ENCODE results near the gene INSC. TPM values are rescaled to one million over a fixed set of nuclear protein-coding genes. Genes with fewer than 3 reads are reported as not detected.
"Not testable (repeated sequence)": the region's sequence is repeated elsewhere in the genome, so short reads cannot be mapped to it uniquely, and the experiment has no call there.

Gene INSC
- total RNA-seq (2022) (not detected in 2 replicates), Bru-seq, nascent RNA (percentile 14 among the genes with signal in this experiment), BruChase-seq, experiment 1, labeled RNA remaining after a 6-hour chase (percentile 8 among the genes with signal in this experiment), BruChase-seq, experiment 2, labeled RNA remaining after a 2-hour chase (percentile 7 among the genes with signal in this experiment)
- long read RNA-seq = 0 reads

- peak; percentile 7 for DNase-seq
- intact Hi-C loops (cut with micrococcal nuclease; ENCODE audit: unreplicated experiment) = no loop called here
- TF ChIP-seq CTCF (IDR thresholded peaks at IDR 0.05; ENCODE audit: unreplicated experiment) = no peak
- peak within 1 kb of the TSS; percentile 8 for H3K4me3 Mint-ChIP-seq (ENCODE audit: low read depth, unreplicated experiment)
- no TSS peak for BruUV-seq (replicated peaks)
- H3K27ac Mint-ChIP-seq (ENCODE audit: unreplicated experiment) = no peak within 1 kb of the TSS
- peaks cover 51% of the 10 kb centered on the region for H3K27me3 Mint-ChIP-seq (ENCODE audit: unreplicated experiment)
- CTCF ChIA-PET = interaction anchor here (1.1 kb wide), 1 partner anchor 8 kb away, joined by 3 read pairs; no protein-coding TSS in a partner anchor
- H3K9me3 Mint-ChIP-seq (ENCODE audit: low read depth, unreplicated experiment) = no peaks in the 10 kb centered on the region
- no peaks in the 10 kb centered on the region for H3K36me3 Mint-ChIP-seq (ENCODE audit: insufficient read depth, unreplicated experiment)
- H3K4me1 Mint-ChIP-seq (ENCODE audit: low read depth, unreplicated experiment) = no peaks in the 10 kb centered on the region
These were observed at the start of gene INSC for GRCh38 chr11:15114501-15115475. TSS of gene INSC (plus strand) at chr11:15114923. CDS start at chr11:15149175, 34,252 bp downstream.

- peaks cover 11% of the 10 kb centered on the region for H3K36me3 Mint-ChIP-seq (ENCODE audit: insufficient read depth, unreplicated experiment)
- H3K27ac Mint-ChIP-seq (ENCODE audit: unreplicated experiment); H3K4me3 Mint-ChIP-seq (ENCODE audit: low read depth, unreplicated experiment); CTCF ChIA-PET; BruUV-seq (replicated peaks); H3K9me3 Mint-ChIP-seq (ENCODE audit: low read depth, unreplicated experiment); DNase-seq: not testable (repeated sequence)
- peaks cover 57% of the 10 kb centered on the region for H3K27me3 Mint-ChIP-seq (ENCODE audit: unreplicated experiment)
- intact Hi-C loops (cut with micrococcal nuclease; ENCODE audit: unreplicated experiment) = loop anchor here (5.0 kb wide), 1 partner anchor 32 kb away; no protein-coding TSS in a partner anchor
- peaks cover 17% of the 10 kb centered on the region for H3K4me1 Mint-ChIP-seq (ENCODE audit: low read depth, unreplicated experiment)
These were observed 45.0 kb upstream of the INSC start for GRCh38 chr11:15069751-15070150.

GRCh38 chr11:15071556-15072255 is 43.0 kb upstream of the INSC start:
- Mint-ChIP-seq H3K4me1 (ENCODE audit: low read depth, unreplicated experiment) (peaks cover 17% of the 10 kb centered on the region), H3K27ac (ENCODE audit: unreplicated experiment) (no peak overlapping the region), H3K27me3 (ENCODE audit: unreplicated experiment) (peaks cover 61% of the 10 kb centered on the region), H3K9me3 (ENCODE audit: low read depth, unreplicated experiment) (no peaks in the 10 kb centered on the region), H3K4me3 (ENCODE audit: low read depth, unreplicated experiment) (no peak overlapping the region), H3K36me3 (ENCODE audit: insufficient read depth, unreplicated experiment) (peaks cover 14% of the 10 kb centered on the region)
- intact Hi-C loops (cut with micrococcal nuclease; ENCODE audit: unreplicated experiment) = loop anchor here (5.0 kb wide), 1 partner anchor 34 kb away; no protein-coding TSS in a partner anchor
- DNase-seq = no peak
- no TSS peak for BruUV-seq (replicated peaks)
- CTCF ChIA-PET = no interaction called here
- TF ChIP-seq CTCF (IDR thresholded peaks at IDR 0.05; ENCODE audit: unreplicated experiment) = no peak

GRCh38 chr11:15072551-15073143 is 42.1 kb upstream of the INSC start:
- H3K27me3 Mint-ChIP-seq (ENCODE audit: unreplicated experiment) = peaks cover 70% of the 10 kb centered on the region
- no peak for DNase-seq
- BruUV-seq (replicated peaks) = no TSS peak
- peaks cover 17% of the 10 kb centered on the region for H3K4me1 Mint-ChIP-seq (ENCODE audit: low read depth, unreplicated experiment)
- TF ChIP-seq CTCF (IDR thresholded peaks at IDR 0.05; ENCODE audit: unreplicated experiment) = no peak
- peaks cover 14% of the 10 kb centered on the region for H3K36me3 Mint-ChIP-seq (ENCODE audit: insufficient read depth, unreplicated experiment)
- H3K9me3 Mint-ChIP-seq (ENCODE audit: low read depth, unreplicated experiment) = no peaks in the 10 kb centered on the region
- H3K4me3 Mint-ChIP-seq (ENCODE audit: low read depth, unreplicated experiment) = peak overlapping the region; percentile 78
- H3K27ac Mint-ChIP-seq (ENCODE audit: unreplicated experiment) = no peak overlapping the region
- CTCF ChIA-PET = interaction anchor here (0.7 to 4.8 kb wide), 2 partner anchors 165 to 1478 kb away, joined by 5 to 84 read pairs; no protein-coding TSS in a partner anchor
- intact Hi-C loops (cut with micrococcal nuclease; ENCODE audit: unreplicated experiment) = loop anchor here (5.0 kb wide), 1 partner anchor 35 kb away; no protein-coding TSS in a partner anchor
